Mesenchymal stem cell (in vitro differentiated cells and primary cell): ENCODE measurements around the gene F8.

Experiments used
- DNase-seq: peaks from one replicate; pipeline ENCODE4 v3.0.0-alpha.2; 2013
- H2AFZ ChIP-seq: one replicate; pipeline ENCODE4 v1.6.1; 2013; ENCODE audit warnings: low read depth, mild to moderate bottlenecking, control low read depth, inconsistent platforms, low read length, moderate library complexity
- H2AK5ac ChIP-seq: 2 replicates; pipeline ENCODE4 v1.6.1; 2013; ENCODE audit warnings: low read length, moderate library complexity, mild to moderate bottlenecking, inconsistent platforms; ENCODE audit not compliant: severe bottlenecking
- H2BK120ac ChIP-seq: one replicate; pipeline ENCODE4 v1.6.1; 2013; ENCODE audit warnings: low read depth, mild to moderate bottlenecking, inconsistent platforms, low read length, moderate library complexity
- H2BK12ac ChIP-seq, 2 experiments: one replicate each; pipeline ENCODE4 v1.6.1; 2013; ENCODE audit warnings: inconsistent platforms in 2 of 2, low read length in 2 of 2, mild to moderate bottlenecking in 2 of 2, moderate library complexity in 2 of 2, control low read depth in 1 of 2
- H2BK15ac ChIP-seq: one replicate; pipeline ENCODE4 v1.6.1; 2013; ENCODE audit warnings: mild to moderate bottlenecking, low read depth, inconsistent platforms; ENCODE audit not compliant: poor library complexity, severe bottlenecking
- H2BK5ac ChIP-seq: 2 replicates; pipeline ENCODE4 v1.6.1; 2013; ENCODE audit warnings: low read depth, mild to moderate bottlenecking, low read length, control low read depth, inconsistent platforms; ENCODE audit not compliant: poor library complexity, severe bottlenecking
- H3K14ac ChIP-seq, 2 experiments: one replicate each; pipeline ENCODE4 v1.6.1; 2013; ENCODE audit warnings: inconsistent platforms in 2 of 2, low read length in 2 of 2, control low read depth in 1 of 2, mild to moderate bottlenecking in 1 of 2, moderate library complexity in 1 of 2
- H3K18ac ChIP-seq, 2 experiments: one replicate each; pipeline ENCODE4 v1.6.1; 2013; ENCODE audit warnings: inconsistent platforms in 2 of 2, low read length in 2 of 2, control low read depth in 1 of 2, low read depth in 1 of 2, mild to moderate bottlenecking in 1 of 2
- H3K23ac ChIP-seq, 2 experiments: one replicate each; pipeline ENCODE4 v1.6.1; 2013; ENCODE audit warnings: inconsistent platforms in 2 of 2, low read length in 2 of 2, mild to moderate bottlenecking in 2 of 2, moderate library complexity in 2 of 2, control low read depth in 1 of 2
- H3K27ac ChIP-seq: 2 replicates; pipeline ENCODE4 v1.5.1; 2013; ENCODE audit warnings: mild to moderate bottlenecking, moderate library complexity, low read length, control low read depth, inconsistent platforms; ENCODE audit not compliant: poor library complexity, severe bottlenecking
- H3K27me3 ChIP-seq, 2 experiments: 2 replicates each; pipeline versions ENCODE4 v1.6.1 to v1.7.0; 2013; ENCODE audit warnings: low read length in 2 of 2, mild to moderate bottlenecking in 2 of 2, moderate library complexity in 2 of 2, control low read depth in 1 of 2, inconsistent platforms in 1 of 2; ENCODE audit not compliant: control insufficient read depth in 1 of 2, insufficient read depth in 1 of 2
- H3K36me3 ChIP-seq, 2 experiments: 2 replicates each; pipeline versions ENCODE4 v1.6.1 to v1.7.0; 2013; ENCODE audit warnings: low read length in 2 of 2, control low read depth in 1 of 2, inconsistent platforms in 1 of 2, low read depth in 1 of 2, mild to moderate bottlenecking in 1 of 2; ENCODE audit not compliant: insufficient read depth in 2 of 2, control insufficient read depth in 1 of 2
- H3K4ac ChIP-seq, 2 experiments: one replicate each; pipeline ENCODE4 v1.6.1; 2013; ENCODE audit warnings: inconsistent platforms in 2 of 2, low read length in 2 of 2, mild to moderate bottlenecking in 2 of 2, moderate library complexity in 2 of 2, control low read depth in 1 of 2, low read depth in 1 of 2
- H3K4me1 ChIP-seq: 2 replicates; pipeline ENCODE4 v1.6.1; 2013; ENCODE audit warnings: low read depth, low read length, control low read depth; ENCODE audit not compliant: control insufficient read depth, insufficient read depth
- H3K4me2 ChIP-seq: 2 replicates; pipeline ENCODE4 v1.6.1; 2013; ENCODE audit warnings: low read length, mild to moderate bottlenecking, inconsistent platforms; ENCODE audit not compliant: poor library complexity, severe bottlenecking
- H3K4me3 ChIP-seq, 2 experiments: 2 replicates each; pipeline versions ENCODE4 v1.5.1 to v1.7.0; 2013; ENCODE audit warnings: low read length in 2 of 2, mild to moderate bottlenecking in 2 of 2, control low read depth in 1 of 2, low read depth in 1 of 2; ENCODE audit not compliant: insufficient read depth in 1 of 2
- H3K79me1 ChIP-seq: replicated peaks from 2 replicates; pipeline ENCODE4 v1.6.1; 2013; ENCODE audit warnings: mild to moderate bottlenecking, control low read depth, low read length, inconsistent platforms; ENCODE audit not compliant: poor library complexity, severe bottlenecking
- H3K9ac ChIP-seq: 2 replicates; pipeline ENCODE4 v1.7.0; 2013; ENCODE audit warnings: mild to moderate bottlenecking, low read length, moderate library complexity
- H3K9me3 ChIP-seq: 2 replicates; pipeline ENCODE4 v1.7.0; 2013; ENCODE audit warnings: mild to moderate bottlenecking, low read length; ENCODE audit not compliant: control insufficient read depth
- H4K8ac ChIP-seq: one replicate; pipeline ENCODE4 v1.6.1; 2013; ENCODE audit warnings: inconsistent platforms, mild to moderate bottlenecking, low read length, moderate library complexity
- H4K91ac ChIP-seq: one replicate; pipeline ENCODE4 v1.6.1; 2013; ENCODE audit warnings: mild to moderate bottlenecking, low read length, inconsistent platforms
- WGBS: methylation state at CpG from one replicate; pipeline ENCODE4 v1.1.7; 2013; ENCODE audit warnings: mixed read lengths; 5-methylcytosine and 5-hydroxymethylcytosine counted together

The F8 gene

GRCh38 chrX:154829926-154830442 lies 192.5 kb downstream of the F8 start:
- Histone ChIP-seq H2AK5ac (no peak overlapping the region), H3K14ac (no peak overlapping the region), H3K4me1 (no peaks in the 10 kb centered on the region), H3K4ac (no peak overlapping the region), H2BK5ac (no peak overlapping the region), H3K23ac (no peak overlapping the region), H2BK12ac (no peak overlapping the region), H4K8ac (no peak overlapping the region), H3K18ac (no peak overlapping the region), H3K9me3 (no peaks in the 10 kb centered on the region), H3K27ac (no peak overlapping the region), H3K4me2 (no peak overlapping the region), H3K9ac (no peak overlapping the region), H3K79me1 (no peaks in the 10 kb centered on the region), H3K27me3 (no peaks in the 10 kb centered on the region), H2BK15ac (no peak overlapping the region), H2BK120ac (no peak overlapping the region), H3K4me3 (no peak overlapping the region), H2AFZ (no peak overlapping the region), H3K36me3 (no peaks in the 10 kb centered on the region), H4K91ac (no peak overlapping the region)
- no peak for DNase-seq
- WGBS = no CpG with 5 or more reads among the region's 1 CpG

DNA sequence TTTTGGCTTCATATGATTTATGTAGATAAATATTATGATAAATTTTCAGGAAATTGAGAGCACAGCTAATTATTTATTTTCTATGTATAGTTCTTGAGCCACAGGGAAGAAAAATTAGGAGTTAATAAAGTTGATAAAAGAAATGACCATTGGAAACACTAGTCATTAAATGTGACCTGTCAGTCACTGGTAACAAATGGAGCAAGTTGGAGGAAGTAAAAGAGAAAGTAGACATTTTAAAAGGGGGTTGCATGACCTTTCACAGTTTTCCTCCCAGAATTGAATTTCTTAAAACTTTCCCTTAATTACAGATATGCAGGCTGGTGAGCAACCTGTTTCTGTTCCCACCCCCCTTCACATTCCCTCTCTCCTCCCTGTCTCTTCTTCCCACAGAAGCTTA lies 193.4 kb downstream of the F8 start:
- H3K27me3 ChIP-seq = no peaks in the 10 kb centered on the region

DNA sequence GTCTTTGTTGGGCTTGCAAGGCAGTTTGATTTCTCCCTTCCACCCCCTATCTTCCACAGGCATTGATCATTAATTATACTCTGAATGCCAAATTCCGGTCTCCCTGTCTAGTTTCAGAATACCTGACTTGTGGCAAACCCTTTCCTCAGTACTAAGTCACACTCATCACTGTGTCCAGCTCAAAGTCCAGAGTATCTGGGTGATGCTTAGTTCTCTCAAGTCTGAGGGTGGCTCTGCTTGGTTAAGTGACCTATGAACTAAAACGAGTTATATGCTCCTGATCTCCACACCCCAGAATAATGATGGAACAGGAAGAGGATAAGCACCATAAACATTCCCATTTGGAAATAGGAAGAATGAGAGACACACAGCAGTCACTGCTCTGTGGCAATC lies 194.5 kb downstream of the F8 start:
- 100% methylated on average over 1 of the region's 2 CpGs for WGBS
- H2BK12ac ChIP-seq = no peak overlapping the region
- no peak overlapping the region for H2AK5ac ChIP-seq
- no peak overlapping the region for H2BK5ac ChIP-seq
- H3K4me3 ChIP-seq = no peak overlapping the region
- no peak overlapping the region for H4K91ac ChIP-seq
- H2BK120ac ChIP-seq = no peak overlapping the region
- H3K23ac ChIP-seq = no peak overlapping the region
- no peaks in the 10 kb centered on the region for H3K36me3 ChIP-seq
- DNase-seq = no peak
- H3K9ac ChIP-seq = no peak overlapping the region
- no peaks in the 10 kb centered on the region for H3K27me3 ChIP-seq
- H3K14ac ChIP-seq = no peak overlapping the region
- H3K27ac ChIP-seq = no peak overlapping the region
- H4K8ac ChIP-seq = no peak overlapping the region
- no peak overlapping the region for H3K18ac ChIP-seq
- H2AFZ ChIP-seq = no peak overlapping the region
- no peaks in the 10 kb centered on the region for H3K79me1 ChIP-seq
- no peak overlapping the region for H2BK15ac ChIP-seq
- no peaks in the 10 kb centered on the region for H3K4me1 ChIP-seq
- no peak overlapping the region for H3K4me2 ChIP-seq
- no peaks in the 10 kb centered on the region for H3K9me3 ChIP-seq
- no peak overlapping the region for H3K4ac ChIP-seq

More for the DNA sequence above, 193.4 kb downstream of the F8 start:
- Histone ChIP-seq H2BK15ac (no peak overlapping the region), H3K79me1 (no peaks in the 10 kb centered on the region), H2BK12ac (no peak overlapping the region), H4K91ac (no peak overlapping the region), H2AFZ (no peak overlapping the region), H2BK5ac (no peak overlapping the region), H3K4me1 (no peaks in the 10 kb centered on the region), H3K9ac (no peak overlapping the region), H3K4me2 (no peak overlapping the region), H4K8ac (no peak overlapping the region), H2AK5ac (no peak overlapping the region), H3K14ac (no peak overlapping the region), H3K23ac (no peak overlapping the region), H3K27ac (no peak overlapping the region), H2BK120ac (no peak overlapping the region), H3K4me3 (no peak overlapping the region), H3K9me3 (no peaks in the 10 kb centered on the region), H3K4ac (no peak overlapping the region), H3K36me3 (no peaks in the 10 kb centered on the region), H3K18ac (no peak overlapping the region)
- no peak for DNase-seq

DNA sequence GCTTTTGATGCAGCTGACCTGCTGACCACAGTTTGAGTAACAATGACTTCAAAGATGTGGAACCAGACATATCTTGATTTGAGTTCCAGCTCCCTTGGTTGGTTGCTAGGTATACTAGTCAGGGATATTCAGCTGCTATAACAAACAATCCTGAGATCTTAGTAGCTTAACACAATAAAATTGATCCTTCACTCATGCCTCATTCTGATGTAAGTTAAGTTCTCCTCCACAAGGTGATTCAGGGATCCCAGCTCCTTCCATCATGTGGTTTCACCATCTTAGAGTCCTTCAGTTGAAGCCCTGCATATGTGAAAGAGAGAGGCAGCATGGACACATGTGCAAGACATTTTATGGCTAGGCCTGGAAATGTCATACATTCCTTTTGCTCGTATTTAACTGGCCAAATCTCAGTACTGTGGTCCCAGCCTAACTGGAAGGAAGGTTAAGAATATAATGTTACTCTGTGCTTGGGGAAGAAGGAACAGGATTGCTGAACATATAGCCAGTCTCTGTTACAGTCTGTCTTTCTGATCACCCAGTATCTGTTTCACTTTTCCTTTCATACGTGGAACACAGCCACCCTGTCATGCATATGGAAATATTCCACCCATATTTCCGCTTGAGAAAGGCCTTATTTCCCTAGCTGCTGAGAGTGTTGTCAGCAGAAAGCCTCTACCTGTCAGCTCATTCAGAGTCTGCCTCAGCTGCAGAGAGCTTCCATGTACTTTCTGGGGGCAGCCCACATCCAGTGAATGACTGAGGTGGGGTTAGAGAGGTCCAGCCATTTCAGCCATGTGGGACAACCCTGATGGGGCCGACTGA lies 195.1 kb downstream of the F8 start:
- 86% methylated on average over 4 of the region's 4 CpGs for WGBS
- Histone ChIP-seq H3K14ac (no peak overlapping the region), H2BK15ac (no peak overlapping the region), H3K4me2 (no peak overlapping the region), H3K79me1 (no peaks in the 10 kb centered on the region), H2BK120ac (no peak overlapping the region), H4K8ac (no peak overlapping the region), H3K18ac (no peak overlapping the region), H3K36me3 (no peaks in the 10 kb centered on the region), H3K4me1 (no peaks in the 10 kb centered on the region), H2AFZ (no peak overlapping the region), H3K4ac (no peak overlapping the region), H3K9me3 (no peaks in the 10 kb centered on the region), H3K9ac (no peak overlapping the region), H3K4me3 (no peak overlapping the region), H3K23ac (no peak overlapping the region), H2AK5ac (no peak overlapping the region), H3K27ac (no peak overlapping the region), H2BK5ac (no peak overlapping the region), H3K27me3 (no peaks in the 10 kb centered on the region), H4K91ac (no peak overlapping the region), H2BK12ac (no peak overlapping the region)
- DNase-seq = no peak
